GM10248 (cell line): ENCODE results near the gene KRT79.

Source experiments
- CTCF ChIA-PET: fragments of 300-600 bp; sonication (Branson Sonifier 250); formaldehyde crosslinking; extraction: SDS; loops from one replicate; lab custom pipeline; 2021; ENCODE audit warnings: antibody characterized with exemption; lab: Yijun Ruan, JAX
- POLR2A ChIA-PET: fragments of 350-650 bp; sonication (Branson Sonifier 250); formaldehyde crosslinking; extraction: SDS; loops from one replicate; lab custom pipeline; 2020; ENCODE audit warnings: antibody characterized with exemption; lab: Yijun Ruan, JAX
- DNase-seq: peaks from one replicate; pipeline ENCODE4 v3.0.0; 2012; ENCODE audit errors: extremely low spot score
- TF ChIP-seq, protein P1 (sequence below): IDR thresholded peaks from 2 replicates; pipeline ENCODE4 v1.5.1; 2012; ENCODE audit warnings: mild to moderate bottlenecking, low read depth; ENCODE audit errors: extremely low read depth, missing control alignments, control extremely low read depth

KRT79 gene

DNA sequence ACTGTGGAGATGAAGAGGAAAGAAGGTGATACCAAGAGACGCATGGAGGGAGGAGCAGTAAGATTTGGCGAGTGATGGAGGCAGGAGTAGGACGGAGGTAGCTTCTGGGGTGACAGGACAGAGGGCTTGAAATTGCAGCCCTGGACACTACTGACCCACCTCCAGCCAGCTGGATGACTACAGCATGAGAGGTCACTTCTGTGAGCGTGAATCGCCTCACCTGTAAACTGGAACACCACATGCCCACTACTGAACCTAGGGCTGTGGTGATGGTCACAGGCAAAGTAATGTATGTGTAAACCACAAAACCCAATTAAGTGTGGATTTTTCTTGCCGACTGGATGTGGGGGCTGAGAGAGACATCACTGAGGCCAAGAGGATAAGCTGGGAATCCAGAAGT is 13.6 kb downstream of the KRT79 start:
- ChIA-PET CTCF (interaction anchor here (0.9 kb wide), 1 partner anchor 21 kb away, joined by 3 read pairs; no protein-coding TSS in a partner anchor), POLR2A (no interaction called here)
- TF ChIP-seq, protein P1, sequence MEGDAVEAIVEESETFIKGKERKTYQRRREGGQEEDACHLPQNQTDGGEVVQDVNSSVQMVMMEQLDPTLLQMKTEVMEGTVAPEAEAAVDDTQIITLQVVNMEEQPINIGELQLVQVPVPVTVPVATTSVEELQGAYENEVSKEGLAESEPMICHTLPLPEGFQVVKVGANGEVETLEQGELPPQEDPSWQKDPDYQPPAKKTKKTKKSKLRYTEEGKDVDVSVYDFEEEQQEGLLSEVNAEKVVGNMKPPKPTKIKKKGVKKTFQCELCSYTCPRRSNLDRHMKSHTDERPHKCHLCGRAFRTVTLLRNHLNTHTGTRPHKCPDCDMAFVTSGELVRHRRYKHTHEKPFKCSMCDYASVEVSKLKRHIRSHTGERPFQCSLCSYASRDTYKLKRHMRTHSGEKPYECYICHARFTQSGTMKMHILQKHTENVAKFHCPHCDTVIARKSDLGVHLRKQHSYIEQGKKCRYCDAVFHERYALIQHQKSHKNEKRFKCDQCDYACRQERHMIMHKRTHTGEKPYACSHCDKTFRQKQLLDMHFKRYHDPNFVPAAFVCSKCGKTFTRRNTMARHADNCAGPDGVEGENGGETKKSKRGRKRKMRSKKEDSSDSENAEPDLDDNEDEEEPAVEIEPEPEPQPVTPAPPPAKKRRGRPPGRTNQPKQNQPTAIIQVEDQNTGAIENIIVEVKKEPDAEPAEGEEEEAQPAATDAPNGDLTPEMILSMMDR: no peak
- DNase-seq: no peak

DNA sequence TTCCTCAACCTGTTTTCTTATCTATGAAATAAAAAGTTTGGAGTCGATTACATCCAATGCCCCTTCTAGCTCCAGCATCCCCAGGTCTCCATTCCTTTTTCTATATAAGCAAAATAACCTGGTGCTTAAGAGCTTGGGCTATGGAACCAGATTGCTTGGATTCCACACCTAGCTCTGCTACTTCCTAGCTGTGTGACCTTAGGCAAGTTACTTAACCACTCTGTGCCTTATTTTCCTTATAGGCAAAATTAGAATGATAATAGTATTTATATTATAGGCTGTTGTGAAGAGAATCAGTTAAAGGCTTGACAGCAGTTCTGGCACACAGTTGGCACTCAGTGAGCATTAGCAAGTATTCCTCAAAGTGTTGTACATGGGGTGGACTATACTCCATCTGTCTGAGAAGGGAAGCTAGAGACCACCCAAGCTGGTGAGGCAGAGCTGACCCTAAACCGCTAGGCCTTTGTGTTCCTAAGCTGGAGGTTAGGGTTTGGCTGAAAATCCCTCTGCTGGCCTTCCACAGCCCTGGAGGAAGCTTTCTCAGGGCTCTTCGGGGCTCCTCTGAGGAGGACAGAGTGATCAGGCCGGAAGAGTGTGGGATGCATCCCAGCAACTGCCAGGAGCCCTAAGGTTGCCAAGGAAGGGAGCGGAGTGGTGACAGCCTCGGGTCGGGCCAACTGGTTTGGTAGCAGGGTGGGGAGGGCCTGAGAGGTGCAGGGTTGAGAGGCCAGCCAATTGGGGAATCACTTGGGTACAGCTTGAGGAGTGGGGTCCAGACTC is 14.2 kb downstream of the KRT79 start:
- ChIA-PET CTCF (interaction anchor here (0.9 kb wide), 1 partner anchor 22 kb away, joined by 3 read pairs; no protein-coding TSS in a partner anchor), POLR2A (no interaction called here)
- TF ChIP-seq, protein P1: no peak
- no peak for DNase-seq

DNA sequence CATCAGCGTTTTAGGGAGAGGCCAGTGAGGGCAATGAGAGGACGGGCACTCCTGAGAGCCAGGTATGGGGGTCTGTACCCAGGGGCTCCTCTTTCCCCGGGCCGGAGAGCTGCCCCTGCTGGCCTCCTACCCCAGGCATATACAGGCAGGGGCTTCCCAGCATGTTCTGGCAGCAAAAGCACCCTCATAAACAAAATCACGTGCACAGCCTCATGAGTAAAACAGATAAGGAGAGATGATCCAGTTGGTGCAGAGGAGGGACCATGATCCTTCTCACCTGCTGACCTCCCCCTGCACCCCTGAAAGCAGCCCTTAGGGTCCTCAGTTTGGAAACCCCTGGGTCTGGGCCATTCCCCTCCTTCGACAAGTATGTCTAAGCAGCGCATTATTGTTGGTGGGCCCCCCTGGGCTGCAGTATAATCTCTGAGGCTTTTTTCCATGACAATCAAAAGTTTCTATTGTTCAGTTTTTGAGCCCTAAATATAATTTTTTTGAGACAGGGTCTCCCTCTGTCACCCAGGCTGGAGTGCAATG is 15.2 kb downstream of the KRT79 start:
- TF ChIP-seq, protein P1: no peak
- ChIA-PET CTCF (no interaction called here), POLR2A (no interaction called here)
- no peak for DNase-seq

DNA sequence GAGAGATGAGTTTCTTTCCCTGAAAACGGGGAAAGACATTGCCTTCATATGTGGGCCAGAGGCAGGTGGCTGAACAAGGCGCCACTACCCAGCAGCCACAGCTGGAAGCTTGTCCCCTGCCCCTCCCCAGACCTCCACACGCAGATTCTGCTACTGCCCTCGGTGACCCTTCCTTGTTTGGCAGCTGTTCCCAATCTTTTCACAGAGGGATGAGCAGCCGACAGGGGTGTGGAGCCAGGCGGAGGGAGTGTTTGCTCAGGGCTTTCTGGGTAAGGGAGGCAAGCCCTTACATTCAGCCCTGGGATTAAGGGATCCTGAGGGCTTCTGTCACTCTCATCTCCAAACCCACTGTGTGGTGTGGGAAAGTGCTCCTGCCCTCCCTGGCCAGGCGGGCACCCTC is 15.7 kb downstream of the KRT79 start:
- ChIA-PET POLR2A (no interaction called here), CTCF (no interaction called here)
- DNase-seq: no peak
- TF ChIP-seq, protein P1: no peak

DNA sequence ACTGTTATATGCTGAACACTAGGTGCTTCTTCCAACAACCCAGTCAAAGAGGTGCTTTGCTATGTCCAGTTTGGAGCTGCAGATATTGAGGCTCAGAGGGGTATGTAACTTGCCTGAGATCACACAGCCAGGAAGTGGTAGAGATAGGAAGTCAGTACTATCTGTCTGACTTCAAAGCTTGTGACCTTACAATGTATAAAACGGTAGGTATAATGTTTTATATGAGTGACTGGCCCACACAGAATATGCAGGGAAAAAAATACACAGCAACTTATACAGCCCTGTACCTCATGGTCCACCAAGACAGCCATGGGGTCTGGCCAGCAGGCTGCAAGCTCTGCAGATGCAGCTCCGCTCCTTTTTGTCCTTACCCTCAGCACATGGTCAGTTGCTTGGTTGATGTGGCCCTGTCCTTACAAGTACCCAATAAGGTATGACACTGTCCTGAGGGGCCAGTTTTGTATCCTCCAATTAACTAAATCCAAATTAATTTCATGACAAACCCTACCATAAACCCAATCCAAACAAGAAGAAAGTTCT is 16.3 kb downstream of the KRT79 start:
- DNase-seq: no peak
- CTCF ChIA-PET: interaction anchor here (0.6 kb wide), 1 partner anchor 306 kb away, joined by 3 read pairs; no protein-coding TSS in a partner anchor
- POLR2A ChIA-PET: no interaction called here
- TF ChIP-seq, protein P1: no peak

DNA sequence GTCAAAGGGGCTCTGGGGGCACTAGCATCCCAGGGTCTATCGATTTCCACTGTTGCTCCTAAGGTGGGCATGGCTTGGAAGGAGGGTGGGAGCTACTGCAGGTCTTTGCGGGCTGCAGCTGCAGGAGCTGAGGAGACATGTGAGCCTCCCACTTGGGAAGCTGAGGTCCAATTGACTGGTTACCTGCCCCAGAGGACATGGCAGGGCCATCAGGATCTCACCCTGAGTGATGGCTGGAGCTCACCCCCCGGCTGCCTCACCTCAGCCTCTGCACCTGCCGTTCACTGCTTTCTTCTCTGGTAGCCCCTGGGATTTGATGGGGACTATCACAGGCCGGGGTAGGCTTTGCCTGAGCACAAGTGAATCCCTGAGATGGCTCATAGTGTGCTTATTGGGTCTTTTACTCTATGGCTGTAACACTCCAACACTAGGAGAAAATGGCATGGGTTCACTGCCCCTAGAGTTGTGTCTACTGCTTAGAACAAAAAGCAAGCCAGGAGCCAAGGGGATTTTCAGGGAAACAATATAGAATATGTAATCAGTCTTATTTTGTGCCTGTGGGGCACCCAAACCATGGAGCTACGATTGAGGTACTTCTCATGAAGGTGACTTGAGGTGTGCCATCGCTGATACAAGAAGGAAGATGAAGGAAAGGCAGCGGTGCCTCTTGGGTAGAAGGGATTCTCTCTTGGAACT is 17.0 kb downstream of the KRT79 start:
- TF ChIP-seq, protein P1: no peak
- CTCF ChIA-PET: interaction anchor here (0.6 kb wide), 1 partner anchor 305 kb away, joined by 3 read pairs; no protein-coding TSS in a partner anchor

More for the DNA sequence above, 17.0 kb downstream of the KRT79 start:
- POLR2A ChIA-PET: no interaction called here
- no peak for DNase-seq
